Muscle of leg (tissue), 9 donors: ENCODE data around the gene APOL5. TPM values are rescaled to one million over a fixed set of nuclear protein-coding genes. Genes with fewer than 3 reads are reported as not detected.

ENCODE experiments used
- polyA plus RNA-seq, 8 donors: library from polyadenylated mRNA; unstranded; fragments of 120-200 nt; gene quantifications; one replicate each; pipeline versions ENCODE4 v1.2.1 to v1.2.3, GENCODE V29; 2013; ENCODE audit warnings: inconsistent platforms in 1 of 8, low replicate concordance in 1 of 8; ENCODE audit not compliant: insufficient read length in 8 of 8, insufficient read depth in 1 of 8
- total RNA-seq: library from RNA; stranded (reverse); fragments of 120-200 nt; gene quantifications from one replicate; pipeline ENCODE4 v1.2.4, GENCODE V29; 2013

APOL5 gene
- total and polyA plus RNA-seq, 9 donors: 1.1 to 2.1 (median 1.7) TPM

Other genes starting within 250 kb of the APOL5 start
- 2.9 TPM for gene RASD2, start 177.0 kb upstream of the APOL5 start, total RNA-seq
- gene RASD2, start 177.0 kb upstream of the APOL5 start, polyA plus RNA-seq: 10 to 100 TPM in 7 of 8 donors, 1 to 10 TPM in 1; 7.8 to 22.5 (median 13.2) TPM
- 268 TPM for gene MB, start 100.5 kb upstream of the APOL5 start, total RNA-seq
- gene MB, start 100.5 kb upstream of the APOL5 start, polyA plus RNA-seq: 100 to 1,000 TPM; 236 to 415 (median 329) TPM
- gene APOL6, start 69.4 kb upstream of the APOL5 start, total RNA-seq: 2.6 TPM
- gene APOL6, start 69.4 kb upstream of the APOL5 start, polyA plus RNA-seq: 1 to 10 TPM in 7 of 8 donors, under 1 TPM in 1; 0.86 to 2.4 (median 1.9) TPM